NCI-H1417 (cell line): ENCODE results near the gene TMTC2.
A peak's percentile ranks its signal among the peaks of the same experiment; 100 is the strongest.

Experiments
- DNase-seq, 3 experiments: peaks; one replicate each; lab custom pipeline; 2025; lab: John Stamatoyannopoulos, UW

Gene TMTC2

GRCh38 chr12:82880442-82880901 lies 193.8 kb downstream of the TMTC2 start:
- DNase-seq: peak in 1 of 3 experiments; percentile 37

GRCh38 chr12:82883394-82884355 lies 197.0 kb downstream of the TMTC2 start:
- peak in 2 of 3 experiments; percentile 4 to 69 for DNase-seq

GRCh38 chr12:82886671-82887340 lies 200.1 kb downstream of the TMTC2 start:
- DNase-seq: no peak

GRCh38 chr12:82893896-82894295 lies 207.2 kb downstream of the TMTC2 start:
- DNase-seq: no peak

GRCh38 chr12:82896277-82896676 lies 209.6 kb downstream of the TMTC2 start:
- DNase-seq: no peak

GRCh38 chr12:82896979-82897378 lies 210.3 kb downstream of the TMTC2 start:
- peak in 1 of 3 experiments; percentile 16 for DNase-seq

GRCh38 chr12:82898441-82898840 lies 211.7 kb downstream of the TMTC2 start:
- DNase-seq: no peak

GRCh38 chr12:82904219-82904790 lies 217.6 kb downstream of the TMTC2 start:
- DNase-seq: no peak

GRCh38 chr12:82910246-82910893 lies 223.7 kb downstream of the TMTC2 start:
- no peak for DNase-seq

- no peak for DNase-seq
These were observed 225.7 kb downstream of the TMTC2 start for GRCh38 chr12:82912406-82912805.

- no peak for DNase-seq
These were observed 232.8 kb downstream of the TMTC2 start for GRCh38 chr12:82919388-82920054.

- DNase-seq: no peak
These were observed 237.2 kb downstream of the TMTC2 start for GRCh38 chr12:82923935-82924334.

- no peak for DNase-seq
These were observed 239.9 kb downstream of the TMTC2 start for GRCh38 chr12:82926630-82927029.

GRCh38 chr12:82930301-82930700 lies 243.6 kb downstream of the TMTC2 start:
- DNase-seq: peak in 1 of 3 experiments; percentile 24

GRCh38 chr12:82931349-82932116 lies 244.8 kb downstream of the TMTC2 start:
- no peak for DNase-seq

- DNase-seq: no peak
These were observed 250.4 kb downstream of the TMTC2 start for GRCh38 chr12:82937151-82937550.

- no peak for DNase-seq
These were observed 255.8 kb downstream of the TMTC2 start for GRCh38 chr12:82942521-82942920.

- DNase-seq: peak in 1 of 3 experiments; percentile 33
These were observed 256.3 kb downstream of the TMTC2 start for GRCh38 chr12:82942991-82943401.

- no peak for DNase-seq
These were observed 261.8 kb downstream of the TMTC2 start for GRCh38 chr12:82948491-82948890.

GRCh38 chr12:82950356-82950755 lies 263.6 kb downstream of the TMTC2 start:
- DNase-seq: no peak

- no peak for DNase-seq
These were observed 266.2 kb downstream of the TMTC2 start for GRCh38 chr12:82952946-82953345.
